ENCODE measurements around the gene USP12.

GRCh38 chr13:27124571-27124970 is 47.0 kb downstream of the USP12 start:
- no peak for TF ChIP-seq CTCF (IDR thresholded peaks at IDR 0.05; ENCODE audit: insufficient read depth, low read length)
- TF ChIP-seq GABPA (IDR thresholded peaks at IDR 0.05; ENCODE audit: low read depth): no peak
- TF ChIP-seq POLR2AphosphoS5 (IDR thresholded peaks at IDR 0.05; ENCODE audit: low read depth): no peak
- no peak for TF ChIP-seq REST (IDR thresholded peaks at IDR 0.05; ENCODE audit: insufficient replicate concordance, low read depth)
- TF ChIP-seq SPI1 (IDR thresholded peaks at IDR 0.05; ENCODE audit: borderline replicate concordance, low read depth): no peak

Data from HL-60 (cell line).